ENCODE data around the gene KCTD16.
A peak's percentile ranks its signal among the peaks of the same experiment; 100 is the strongest.

Gene KCTD16

GRCh38 chr5:144462577-144462976, 291.9 kb downstream of the KCTD16 start:
- no peak overlapping the region for H3K18ac ChIP-seq (ENCODE audit: low read length)
- no peak overlapping the region for H2AK5ac ChIP-seq (ENCODE audit: low read length)
- H3K4ac ChIP-seq (ENCODE audit: low read depth, low read length) = no peak overlapping the region
- no peaks in the 10 kb centered on the region for H3K79me2 ChIP-seq (ENCODE audit: control insufficient read depth, insufficient read depth, low read length, poor library complexity)
- no peak overlapping the region for H3K14ac ChIP-seq (ENCODE audit: low read length)
- H3K4me1 ChIP-seq (ENCODE audit: control insufficient read depth in 1 of 2, insufficient read depth in 2 of 2, low read length in 2 of 2) = no peaks in the 10 kb centered on the region
- no peak overlapping the region for H4K12ac ChIP-seq (ENCODE audit: low read depth, low read length)
- no peak for DNase-seq
- H3K9me3 ChIP-seq (ENCODE audit: insufficient read depth, low read depth, low read length) = no peaks in the 10 kb centered on the region
- no peaks in the 10 kb centered on the region for H3K79me1 ChIP-seq (ENCODE audit: low read length)
- H2BK120ac ChIP-seq (ENCODE audit: insufficient read depth, low read length, poor library complexity) = no peak overlapping the region
- no peak overlapping the region for H4K8ac ChIP-seq (ENCODE audit: low read depth, low read length)
- H3K4me3 ChIP-seq (ENCODE audit: low read depth, low read length) = no peak overlapping the region
- no peak overlapping the region for H3K27ac ChIP-seq (ENCODE audit: low read depth, low read length)
- H2BK12ac ChIP-seq (ENCODE audit: low read length) = no peak overlapping the region
- no peak overlapping the region for H3K4me2 ChIP-seq (ENCODE audit: low read length)
- H2BK5ac ChIP-seq (ENCODE audit: low read depth, low read length, poor library complexity) = no peak overlapping the region
- H3K23ac ChIP-seq (ENCODE audit: low read length) = no peak overlapping the region
- no peak overlapping the region for H2AFZ ChIP-seq (ENCODE audit: insufficient read depth, low read length, poor library complexity)
- H4K91ac ChIP-seq (ENCODE audit: low read depth, low read length) = no peak overlapping the region
- H3K27me3 ChIP-seq (ENCODE audit: insufficient read depth, low read length) = no peaks in the 10 kb centered on the region
- H3K9ac ChIP-seq (ENCODE audit: low read length) = no peak overlapping the region
- WGBS (ENCODE audit: extremely low coverage, insufficient coverage, insufficient read length) = no CpG with 5 or more reads among the region's 2 CpGs
- H3K36me3 ChIP-seq (ENCODE audit: control insufficient read depth in 1 of 2, insufficient read depth in 2 of 2, low read length in 2 of 2) = no peaks in the 10 kb centered on the region

- Histone ChIP-seq H3K9ac (ENCODE audit: low read length) (no peak overlapping the region), H4K8ac (ENCODE audit: low read depth, low read length) (no peak overlapping the region), H3K27me3 (ENCODE audit: insufficient read depth, low read length) (no peaks in the 10 kb centered on the region), H2BK5ac (ENCODE audit: low read depth, low read length, poor library complexity) (no peak overlapping the region), H4K12ac (ENCODE audit: low read depth, low read length) (no peak overlapping the region), H3K18ac (ENCODE audit: low read length) (no peak overlapping the region), H3K4me1 (ENCODE audit: control insufficient read depth in 1 of 2, insufficient read depth in 2 of 2, low read length in 2 of 2) (no peaks in the 10 kb centered on the region), H3K4me3 (ENCODE audit: low read depth, low read length) (no peak overlapping the region), H3K79me1 (ENCODE audit: low read length) (no peaks in the 10 kb centered on the region), H2BK120ac (ENCODE audit: insufficient read depth, low read length, poor library complexity) (no peak overlapping the region), H3K4ac (ENCODE audit: low read depth, low read length) (no peak overlapping the region), H2AK5ac (ENCODE audit: low read length) (no peak overlapping the region), H3K79me2 (ENCODE audit: control insufficient read depth, insufficient read depth, low read length, poor library complexity) (no peaks in the 10 kb centered on the region), H3K27ac (ENCODE audit: low read depth, low read length) (no peak overlapping the region), H3K36me3 (ENCODE audit: control insufficient read depth in 1 of 2, insufficient read depth in 2 of 2, low read length in 2 of 2) (no peaks in the 10 kb centered on the region), H2AFZ (ENCODE audit: insufficient read depth, low read length, poor library complexity) (no peak overlapping the region), H3K4me2 (ENCODE audit: low read length) (no peak overlapping the region), H4K91ac (ENCODE audit: low read depth, low read length) (no peak overlapping the region), H2BK12ac (ENCODE audit: low read length) (no peak overlapping the region), H3K14ac (ENCODE audit: low read length) (no peak overlapping the region), H3K23ac (ENCODE audit: low read length) (no peak overlapping the region), H3K9me3 (ENCODE audit: insufficient read depth, low read depth, low read length) (no peaks in the 10 kb centered on the region)
- no CpG with 5 or more reads among the region's 3 CpGs for WGBS (ENCODE audit: extremely low coverage, insufficient coverage, insufficient read length)
- no peak for DNase-seq
Observed at GRCh38 chr5:144463481-144464223, 293.0 kb downstream of the KCTD16 start.

- H3K9ac ChIP-seq (ENCODE audit: low read length) = no peak overlapping the region
- WGBS (ENCODE audit: extremely low coverage, insufficient coverage, insufficient read length) = no CpG with 5 or more reads among the region's 1 CpG
- DNase-seq = no peak
- H3K36me3 ChIP-seq (ENCODE audit: control insufficient read depth in 1 of 2, insufficient read depth in 2 of 2, low read length in 2 of 2) = no peaks in the 10 kb centered on the region
- no peak overlapping the region for H4K8ac ChIP-seq (ENCODE audit: low read depth, low read length)
- H2BK12ac ChIP-seq (ENCODE audit: low read length) = no peak overlapping the region
- H3K79me2 ChIP-seq (ENCODE audit: control insufficient read depth, insufficient read depth, low read length, poor library complexity) = no peaks in the 10 kb centered on the region
- no peak overlapping the region for H4K12ac ChIP-seq (ENCODE audit: low read depth, low read length)
- no peaks in the 10 kb centered on the region for H3K4me1 ChIP-seq (ENCODE audit: control insufficient read depth in 1 of 2, insufficient read depth in 2 of 2, low read length in 2 of 2)
- no peak overlapping the region for H2AK5ac ChIP-seq (ENCODE audit: low read length)
- H3K79me1 ChIP-seq (ENCODE audit: low read length) = no peaks in the 10 kb centered on the region
- no peak overlapping the region for H3K4ac ChIP-seq (ENCODE audit: low read depth, low read length)
- H3K9me3 ChIP-seq (ENCODE audit: insufficient read depth, low read depth, low read length) = no peaks in the 10 kb centered on the region
- no peak overlapping the region for H3K27ac ChIP-seq (ENCODE audit: low read depth, low read length)
- no peak overlapping the region for H3K4me2 ChIP-seq (ENCODE audit: low read length)
- H2BK5ac ChIP-seq (ENCODE audit: low read depth, low read length, poor library complexity) = no peak overlapping the region
- H4K91ac ChIP-seq (ENCODE audit: low read depth, low read length) = no peak overlapping the region
- H3K4me3 ChIP-seq (ENCODE audit: low read depth, low read length) = no peak overlapping the region
- no peak overlapping the region for H3K23ac ChIP-seq (ENCODE audit: low read length)
- H3K27me3 ChIP-seq (ENCODE audit: insufficient read depth, low read length) = no peaks in the 10 kb centered on the region
- no peak overlapping the region for H3K14ac ChIP-seq (ENCODE audit: low read length)
- no peak overlapping the region for H2AFZ ChIP-seq (ENCODE audit: insufficient read depth, low read length, poor library complexity)
- no peak overlapping the region for H3K18ac ChIP-seq (ENCODE audit: low read length)
- H2BK120ac ChIP-seq (ENCODE audit: insufficient read depth, low read length, poor library complexity) = no peak overlapping the region
Observed at GRCh38 chr5:144464306-144464705, 293.6 kb downstream of the KCTD16 start.

GRCh38 chr5:144465441-144465840, 294.8 kb downstream of the KCTD16 start:
- Histone ChIP-seq H2BK120ac (ENCODE audit: insufficient read depth, low read length, poor library complexity) (no peak overlapping the region), H2AFZ (ENCODE audit: insufficient read depth, low read length, poor library complexity) (no peak overlapping the region), H3K9me3 (ENCODE audit: insufficient read depth, low read depth, low read length) (no peaks in the 10 kb centered on the region), H3K23ac (ENCODE audit: low read length) (no peak overlapping the region), H2BK5ac (ENCODE audit: low read depth, low read length, poor library complexity) (no peak overlapping the region), H3K9ac (ENCODE audit: low read length) (no peak overlapping the region), H3K4me1 (ENCODE audit: control insufficient read depth in 1 of 2, insufficient read depth in 2 of 2, low read length in 2 of 2) (no peaks in the 10 kb centered on the region), H4K8ac (ENCODE audit: low read depth, low read length) (no peak overlapping the region), H3K4me2 (ENCODE audit: low read length) (no peak overlapping the region), H3K14ac (ENCODE audit: low read length) (no peak overlapping the region), H4K91ac (ENCODE audit: low read depth, low read length) (no peak overlapping the region), H3K27me3 (ENCODE audit: insufficient read depth, low read length) (no peaks in the 10 kb centered on the region), H3K79me1 (ENCODE audit: low read length) (no peaks in the 10 kb centered on the region), H3K27ac (ENCODE audit: low read depth, low read length) (no peak overlapping the region), H2AK5ac (ENCODE audit: low read length) (no peak overlapping the region), H3K18ac (ENCODE audit: low read length) (no peak overlapping the region), H3K79me2 (ENCODE audit: control insufficient read depth, insufficient read depth, low read length, poor library complexity) (no peaks in the 10 kb centered on the region), H3K36me3 (ENCODE audit: control insufficient read depth in 1 of 2, insufficient read depth in 2 of 2, low read length in 2 of 2) (no peaks in the 10 kb centered on the region), H2BK12ac (ENCODE audit: low read length) (no peak overlapping the region), H3K4ac (ENCODE audit: low read depth, low read length) (no peak overlapping the region), H4K12ac (ENCODE audit: low read depth, low read length) (no peak overlapping the region), H3K4me3 (ENCODE audit: low read depth, low read length) (no peak overlapping the region)
- peak in 1 of 2 donors; percentile 16 for DNase-seq
- no CpG with 5 or more reads among the region's 4 CpGs for WGBS (ENCODE audit: extremely low coverage, insufficient coverage, insufficient read length)

Measured in trophoblast cell (in vitro differentiated cells and primary cell).